Type B pancreatic cell (in vitro differentiated cells): ENCODE measurements around the gene OR9I1. TPM values are rescaled to one million over a fixed set of nuclear protein-coding genes. Genes with fewer than 3 reads are reported as not detected.

Experiments used
- DNase-seq: peaks from one replicate; pipeline ENCODE4 v3.0.0; 2021; ENCODE audit warnings: mixed read lengths; ENCODE audit not compliant: unreplicated experiment; ENCODE audit errors: extremely low spot score
- H3K27ac Mint-ChIP-seq: 2 replicates; pipeline ENCODE4 v1.8.0; 2021; ENCODE audit warnings: mild to moderate bottlenecking, mixed read lengths
- H3K27me3 Mint-ChIP-seq: 2 replicates; pipeline ENCODE4 v1.8.0; 2021; ENCODE audit warnings: mixed read lengths
- H3K36me3 Mint-ChIP-seq: 2 replicates; pipeline ENCODE4 v1.8.0; 2021; ENCODE audit warnings: mixed read lengths
- H3K4me1 Mint-ChIP-seq: one replicate; pipeline ENCODE4 v1.8.0; 2021; ENCODE audit warnings: mixed read lengths; ENCODE audit not compliant: unreplicated experiment
- H3K4me3 Mint-ChIP-seq: 2 replicates; pipeline ENCODE4 v1.8.0; 2021; ENCODE audit warnings: mild to moderate bottlenecking, mixed read lengths
- H3K9me3 Mint-ChIP-seq: 2 replicates; pipeline ENCODE4 v1.8.0; 2021; ENCODE audit warnings: mixed read lengths
- total RNA-seq: library from RNA; stranded (reverse); gene quantifications from 2 replicates; pipeline ENCODE4 v1.2.1, GENCODE V29; 2021; ENCODE audit warnings: low replicate concordance
- TF ChIP-seq, protein P1 (sequence below): fragments of 200-600 bp; sonication (generic); conservative IDR thresholded peaks from 2 replicates; pipeline ENCODE4 v1.5.0; 2021; ENCODE audit warnings: antibody characterized with exemption, mild to moderate bottlenecking

Gene OR9I1
- total RNA-seq, 1 donor from 2014 or later: not detected

DNA sequence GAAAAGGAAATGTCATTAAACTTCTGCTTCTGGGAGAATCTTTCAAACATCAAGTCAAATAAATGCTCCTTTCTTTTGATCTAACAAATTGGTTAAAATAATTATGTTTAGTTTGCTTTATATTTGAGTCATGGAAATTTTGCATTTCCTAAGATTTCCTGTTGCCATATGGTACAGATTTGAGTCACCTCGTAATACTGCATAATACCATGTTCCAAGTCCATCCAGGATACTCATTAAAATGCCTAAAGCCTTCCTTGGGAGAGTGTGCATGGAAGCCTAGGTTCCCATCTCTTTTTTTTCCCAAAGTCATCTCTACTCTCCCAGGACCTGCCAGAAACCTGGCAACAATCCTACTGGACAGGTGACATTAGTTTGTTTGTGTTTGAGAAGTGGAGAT lies 4.2 kb downstream of the OR9I1 start:
- no peaks in the 10 kb centered on the region for H3K9me3 Mint-ChIP-seq

GRCh38 chr11:58097437-58097836 lies 27.9 kb downstream of the OR9I1 start:
- no peak for DNase-seq
- Mint-ChIP-seq H3K27me3 (no peaks in the 10 kb centered on the region), H3K4me3 (no peak overlapping the region), H3K4me1 (no peaks in the 10 kb centered on the region), H3K36me3 (no peaks in the 10 kb centered on the region), H3K27ac (no peak overlapping the region), H3K9me3 (no peaks in the 10 kb centered on the region)
- TF ChIP-seq, protein P1, sequence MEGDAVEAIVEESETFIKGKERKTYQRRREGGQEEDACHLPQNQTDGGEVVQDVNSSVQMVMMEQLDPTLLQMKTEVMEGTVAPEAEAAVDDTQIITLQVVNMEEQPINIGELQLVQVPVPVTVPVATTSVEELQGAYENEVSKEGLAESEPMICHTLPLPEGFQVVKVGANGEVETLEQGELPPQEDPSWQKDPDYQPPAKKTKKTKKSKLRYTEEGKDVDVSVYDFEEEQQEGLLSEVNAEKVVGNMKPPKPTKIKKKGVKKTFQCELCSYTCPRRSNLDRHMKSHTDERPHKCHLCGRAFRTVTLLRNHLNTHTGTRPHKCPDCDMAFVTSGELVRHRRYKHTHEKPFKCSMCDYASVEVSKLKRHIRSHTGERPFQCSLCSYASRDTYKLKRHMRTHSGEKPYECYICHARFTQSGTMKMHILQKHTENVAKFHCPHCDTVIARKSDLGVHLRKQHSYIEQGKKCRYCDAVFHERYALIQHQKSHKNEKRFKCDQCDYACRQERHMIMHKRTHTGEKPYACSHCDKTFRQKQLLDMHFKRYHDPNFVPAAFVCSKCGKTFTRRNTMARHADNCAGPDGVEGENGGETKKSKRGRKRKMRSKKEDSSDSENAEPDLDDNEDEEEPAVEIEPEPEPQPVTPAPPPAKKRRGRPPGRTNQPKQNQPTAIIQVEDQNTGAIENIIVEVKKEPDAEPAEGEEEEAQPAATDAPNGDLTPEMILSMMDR: no peak

More for the DNA sequence above, 4.2 kb downstream of the OR9I1 start:
- Mint-ChIP-seq H3K4me1 (no peaks in the 10 kb centered on the region), H3K27me3 (no peaks in the 10 kb centered on the region), H3K27ac (no peak overlapping the region), H3K4me3 (no peak overlapping the region), H3K36me3 (no peaks in the 10 kb centered on the region)
- TF ChIP-seq, protein P1: no peak
- no peak for DNase-seq

DNA sequence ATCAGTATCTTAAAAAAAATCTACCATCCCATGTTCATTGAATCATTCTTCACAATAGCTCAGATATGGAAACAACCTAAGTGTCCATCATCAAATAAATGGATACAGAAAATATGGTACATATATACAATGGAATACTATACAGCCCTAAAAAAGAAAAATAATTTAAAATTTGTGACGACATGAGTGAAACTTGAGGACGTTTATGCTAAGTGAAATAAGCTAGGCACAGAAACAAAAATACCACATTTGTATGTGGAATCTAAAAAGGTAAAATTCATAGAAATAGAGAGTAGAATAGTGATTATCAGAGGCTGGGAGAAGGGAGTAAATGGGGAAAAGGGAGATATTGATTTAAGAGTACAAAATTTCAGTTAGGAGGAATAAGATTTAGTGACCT lies 38.8 kb downstream of the OR9I1 start:
- no peak overlapping the region for H3K4me3 Mint-ChIP-seq
- H3K9me3 Mint-ChIP-seq: no peaks in the 10 kb centered on the region
- no peaks in the 10 kb centered on the region for H3K36me3 Mint-ChIP-seq
- no peaks in the 10 kb centered on the region for H3K4me1 Mint-ChIP-seq
- no peak for DNase-seq
- H3K27me3 Mint-ChIP-seq: no peaks in the 10 kb centered on the region
- TF ChIP-seq, protein P1: no peak
- H3K27ac Mint-ChIP-seq: no peak overlapping the region

DNA sequence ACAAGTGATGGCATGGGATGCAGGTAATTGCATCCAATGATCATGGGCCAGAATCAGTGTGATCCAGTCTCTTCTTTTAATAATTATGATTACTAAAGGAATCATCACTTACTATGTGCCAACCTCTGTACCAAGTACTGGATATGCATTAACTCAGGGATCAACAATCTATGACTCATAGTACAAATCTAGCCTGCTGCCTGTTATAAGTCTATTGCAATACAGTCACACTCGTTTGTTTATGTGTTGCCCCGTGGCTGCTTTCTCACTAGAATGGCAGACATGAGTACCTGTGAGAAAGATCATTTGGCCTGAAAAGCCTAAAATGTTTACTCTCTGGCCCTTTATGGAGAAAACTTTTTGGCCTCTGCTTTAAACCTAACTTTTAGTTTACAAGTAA lies 49.5 kb downstream of the OR9I1 start:
- no peak for DNase-seq
- Mint-ChIP-seq H3K4me1 (no peaks in the 10 kb centered on the region), H3K36me3 (no peaks in the 10 kb centered on the region), H3K4me3 (no peak overlapping the region), H3K27ac (no peak overlapping the region), H3K9me3 (no peaks in the 10 kb centered on the region), H3K27me3 (peaks cover 3% of the 10 kb centered on the region)
- TF ChIP-seq, protein P1: no peak

DNA sequence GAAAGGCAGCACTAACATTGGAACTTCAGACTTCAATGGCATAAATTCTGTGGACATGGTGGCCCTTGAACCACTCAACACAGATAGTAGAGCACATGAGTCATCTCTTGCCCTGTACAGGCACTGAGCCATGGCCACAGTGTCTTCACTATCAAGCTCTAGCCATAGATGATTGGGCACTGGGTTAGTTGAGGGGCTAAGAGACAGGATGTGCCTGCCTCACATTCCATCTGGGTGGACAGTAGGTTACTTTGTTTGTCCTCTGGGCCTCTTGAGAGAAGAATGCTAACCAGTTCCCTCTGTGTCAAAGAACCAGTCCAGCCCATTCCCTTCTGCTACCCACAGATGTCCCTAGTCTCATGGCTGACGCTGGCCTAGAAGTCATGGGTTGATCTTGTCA lies 54.7 kb downstream of the OR9I1 start:
- H3K4me3 Mint-ChIP-seq: no peak overlapping the region
- no peaks in the 10 kb centered on the region for H3K36me3 Mint-ChIP-seq
- DNase-seq: no peak
- no peaks in the 10 kb centered on the region for H3K27me3 Mint-ChIP-seq
- H3K27ac Mint-ChIP-seq: no peak overlapping the region
- no peaks in the 10 kb centered on the region for H3K9me3 Mint-ChIP-seq
- TF ChIP-seq, protein P1: no peak
- H3K4me1 Mint-ChIP-seq: no peaks in the 10 kb centered on the region

DNA sequence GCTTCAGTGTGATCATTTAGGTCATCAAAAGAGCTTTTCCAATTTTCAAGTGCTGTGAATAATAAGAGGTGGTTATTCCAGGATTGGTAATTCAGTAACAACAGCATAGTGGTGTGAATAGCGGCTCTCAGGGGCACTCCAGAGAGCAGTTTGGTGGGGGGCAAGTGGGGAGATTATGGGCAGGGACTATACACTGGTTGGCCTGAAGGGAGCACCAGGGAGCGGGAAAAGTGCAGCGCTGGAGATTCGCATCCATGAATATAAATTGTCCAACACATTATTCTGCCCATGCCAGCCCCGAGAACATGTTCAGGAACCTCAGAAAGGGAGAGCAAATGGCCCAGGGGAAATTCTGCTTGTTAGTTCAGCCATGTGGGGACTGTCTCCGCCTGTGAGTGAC lies 56.7 kb downstream of the OR9I1 start:
- no peak for DNase-seq
- no peaks in the 10 kb centered on the region for H3K9me3 Mint-ChIP-seq
- no peak overlapping the region for H3K27ac Mint-ChIP-seq
- no peaks in the 10 kb centered on the region for H3K36me3 Mint-ChIP-seq
- H3K27me3 Mint-ChIP-seq: no peaks in the 10 kb centered on the region
- no peak overlapping the region for H3K4me3 Mint-ChIP-seq
- TF ChIP-seq, protein P1: peak; percentile 28
- H3K4me1 Mint-ChIP-seq: no peaks in the 10 kb centered on the region
